T-cell (primary cell): ENCODE data around the gene CDK9. TPM values are rescaled to one million over a fixed set of nuclear protein-coding genes. Genes with fewer than 3 reads are reported as not detected.

Experiments used
- ATAC-seq, 4 experiments: fragments of 200-7000 bp in 3 of 4; fragments of 150-1000 bp in 1 of 4; cut with Tn5 transposase; replicated peaks in 1 of 4; 1 replicate in 3 of 4; 2 replicates in 1 of 4; pipeline ENCODE4 v1.10.0; 2021; ENCODE audit warnings: moderate library complexity in 3 of 4, mild to moderate bottlenecking in 2 of 4, moderate number of reproducible peaks in 1 of 4
- CTCF ChIA-PET, 2 donors: fragments of 300-600 bp; sonication (Branson Sonifier 250); formaldehyde crosslinking; loops; one replicate each; lab custom pipeline; 2022; ENCODE audit warnings: antibody characterized with exemption in 2 of 2; lab: Charles Lee
- POLR2A ChIA-PET, 2 donors: fragments of 300-600 bp; sonication (Branson Sonifier 250); formaldehyde crosslinking; loops; one replicate each; lab custom pipeline; 2022; ENCODE audit warnings: antibody characterized with exemption in 2 of 2; lab: Charles Lee
- DNase-seq, 35 experiments: peaks; one replicate each; pipeline versions ENCODE4 v3.0.0 to v3.0.0-alpha.2; 2013 to 2023
- H3K27ac ChIP-seq: one replicate; pipeline ENCODE4 v1.5.1; 2013; ENCODE audit warnings: low read length
- H3K27me3 ChIP-seq, 2 experiments: replicated peaks in 1 of 2; 1 replicate in 1 of 2; 2 replicates in 1 of 2; pipeline versions ENCODE4 v1.6.1 to v1.7.0; 2013; ENCODE audit warnings: low read length in 1 of 2, mixed read lengths in 1 of 2; ENCODE audit not compliant: control insufficient read depth in 2 of 2, insufficient read depth in 2 of 2; ENCODE audit errors: extremely low read depth in 1 of 2
- H3K36me3 ChIP-seq, 2 donors: 1 replicate in 1 of 2; 2 replicates in 1 of 2; pipeline versions ENCODE4 v1.6.1 to v1.7.0; 2013; ENCODE audit warnings: low read length in 1 of 2; ENCODE audit not compliant: control insufficient read depth in 2 of 2, insufficient read depth in 1 of 2; ENCODE audit errors: extremely low read depth in 1 of 2
- H3K4me1 ChIP-seq, 2 experiments: 1 replicate in 1 of 2; 2 replicates in 1 of 2; pipeline versions ENCODE4 v1.6.1 to v1.7.0; 2013; ENCODE audit warnings: low read length in 2 of 2, mixed read lengths in 1 of 2; ENCODE audit not compliant: insufficient read depth in 2 of 2, control insufficient read depth in 1 of 2; ENCODE audit errors: extremely low read depth in 1 of 2
- H3K4me3 ChIP-seq, 2 donors: 1 replicate in 1 of 2; 2 replicates in 1 of 2; pipeline versions ENCODE4 v1.5.1 to v1.7.0; 2013; ENCODE audit warnings: mild to moderate bottlenecking in 2 of 2, low read length in 1 of 2, moderate library complexity in 1 of 2; ENCODE audit not compliant: control insufficient read depth in 1 of 2; ENCODE audit errors: extremely low read depth in 1 of 2
- H3K9me3 ChIP-seq: 2 replicates; pipeline ENCODE4 v1.7.0; 2013
- H3K27ac Mint-ChIP-seq, 2 donors: one replicate each; pipeline ENCODE4 v1.8.0; 2020 to 2021; ENCODE audit warnings: mild to moderate bottlenecking in 2 of 2, mixed read lengths in 2 of 2
- H3K27me3 Mint-ChIP-seq, 2 donors: one replicate each; pipeline ENCODE4 v1.8.0; 2021 to 2022; ENCODE audit warnings: mixed read lengths in 2 of 2
- H3K36me3 Mint-ChIP-seq: one replicate; pipeline ENCODE4 v1.8.0; 2021; ENCODE audit warnings: mixed read lengths
- H3K4me1 Mint-ChIP-seq, 3 donors: one replicate each; pipeline ENCODE4 v1.8.0; 2020 to 2022; ENCODE audit warnings: mixed read lengths in 3 of 3, mild to moderate bottlenecking in 1 of 3
- H3K4me3 Mint-ChIP-seq, 3 donors: one replicate each; pipeline ENCODE4 v1.8.0; 2020 to 2022; ENCODE audit warnings: mild to moderate bottlenecking in 3 of 3, mixed read lengths in 3 of 3, moderate library complexity in 3 of 3
- H3K9me3 Mint-ChIP-seq, 3 donors: one replicate each; pipeline ENCODE4 v1.8.0; 2020 to 2022; ENCODE audit warnings: mixed read lengths in 3 of 3
- WGBS: methylation state at CpG from one replicate; pipeline ENCODE4 v1.1.5; 2013; ENCODE audit warnings: missing lambda C conversion rate; ENCODE audit not compliant: insufficient coverage; 5-methylcytosine and 5-hydroxymethylcytosine counted together
- total RNA-seq, 35 experiments: library from RNA in 6 of 35; stranded (reverse) in 6 of 35; fragments of 120-200 nt in 1 of 35; gene quantifications; one replicate each; pipeline versions ENCODE4 v1.2.1 to v1.2.4 and lab custom pipeline; 2013 to 2026

Gene CDK9
- total RNA-seq, 5 donors from 2014 or later (not counting 1 experiment from before 2014, with no cell fraction given), result 108 to 159 (median 147) TPM

GRCh38 chr9:127813686-127814226 lies 27.9 kb downstream of the CDK9 start:
- Mint-ChIP-seq H3K36me3 (peaks cover 29% of the 10 kb centered on the region), H3K4me1 (no peaks in the 10 kb centered on the region), H3K4me3 (no peak overlapping the region), H3K27ac (no peak overlapping the region), H3K27me3 (no peaks in the 10 kb centered on the region), H3K9me3 (no peaks in the 10 kb centered on the region)
- no peak for ATAC-seq
- no peaks in the 10 kb centered on the region for H3K27me3 ChIP-seq
- H3K9me3 ChIP-seq, result no peaks in the 10 kb centered on the region
- H3K4me3 ChIP-seq, result no peak overlapping the region
- ChIA-PET POLR2A (no interaction called here), CTCF (no interaction called here)
- WGBS, result 96% methylated on average over 3 of the region's 9 CpGs
- H3K4me1 ChIP-seq, result no peaks in the 10 kb centered on the region
- DNase-seq, result no peak
- peaks cover 39 to 69% of the 10 kb centered on the region in 2 donors for H3K36me3 ChIP-seq
- H3K27ac ChIP-seq, result no peak overlapping the region

GRCh38 chr9:127814619-127815511 lies 29.0 kb downstream of the CDK9 start:
- Histone ChIP-seq H3K36me3 (peaks cover 40 to 66% of the 10 kb centered on the region in 2 donors), H3K9me3 (no peaks in the 10 kb centered on the region), H3K27me3 (no peaks in the 10 kb centered on the region), H3K27ac (no peak overlapping the region), H3K4me1 (no peaks in the 10 kb centered on the region), H3K4me3 (no peak overlapping the region)
- peaks cover 27% of the 10 kb centered on the region for H3K36me3 Mint-ChIP-seq
- no peak overlapping the region for H3K4me3 Mint-ChIP-seq
- POLR2A ChIA-PET, result no interaction called here
- H3K9me3 Mint-ChIP-seq, result no peaks in the 10 kb centered on the region
- no peaks in the 10 kb centered on the region for H3K27me3 Mint-ChIP-seq
- DNase-seq, result no peak
- CTCF ChIA-PET, result no interaction called here
- no peak for ATAC-seq
- H3K4me1 Mint-ChIP-seq, result no peaks in the 10 kb centered on the region
- no peak overlapping the region for H3K27ac Mint-ChIP-seq
- WGBS, result 99% methylated on average over 9 of the region's 11 CpGs

- ChIA-PET CTCF (no interaction called here), POLR2A (no interaction called here)
- Mint-ChIP-seq H3K4me3 (no peak overlapping the region), H3K4me1 (no peaks in the 10 kb centered on the region), H3K27me3 (no peaks in the 10 kb centered on the region), H3K9me3 (no peaks in the 10 kb centered on the region), H3K36me3 (peaks cover 23% of the 10 kb centered on the region), H3K27ac (no peak overlapping the region)
- Histone ChIP-seq H3K4me1 (no peaks in the 10 kb centered on the region), H3K27me3 (no peaks in the 10 kb centered on the region), H3K9me3 (no peaks in the 10 kb centered on the region), H3K27ac (no peak overlapping the region), H3K4me3 (no peak overlapping the region), H3K36me3 (peaks cover 40 to 58% of the 10 kb centered on the region in 2 donors)
- DNase-seq, result no peak
- WGBS, result 95% methylated on average over 24 of the region's 33 CpGs
- ATAC-seq, result no peak
Observed at GRCh38 chr9:127815512-127816361, 29.9 kb downstream of the CDK9 start.

DNA sequence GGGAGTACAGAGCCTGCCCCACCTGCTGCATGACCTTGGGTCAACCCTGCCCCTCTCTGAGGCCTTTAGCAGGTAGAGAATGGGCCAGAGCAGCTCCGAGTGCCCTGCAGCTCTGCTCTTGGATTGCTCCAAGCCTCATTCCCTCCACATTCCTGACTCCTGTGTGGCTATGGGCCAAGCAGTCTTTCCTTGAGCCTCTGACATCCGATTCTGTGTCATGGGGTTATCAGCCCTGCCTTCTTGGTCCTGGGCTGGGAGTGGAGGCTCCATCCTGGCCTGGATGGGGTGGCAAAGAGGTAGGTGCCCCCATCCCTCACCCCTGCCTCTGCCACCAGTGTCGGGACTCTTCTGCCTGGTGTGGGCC lies 30.5 kb downstream of the CDK9 start:
- H3K27me3 ChIP-seq, result no peaks in the 10 kb centered on the region
- no peaks in the 10 kb centered on the region for H3K4me1 Mint-ChIP-seq
- no peaks in the 10 kb centered on the region for H3K9me3 ChIP-seq
- H3K9me3 Mint-ChIP-seq, result no peaks in the 10 kb centered on the region
- CTCF ChIA-PET, result no interaction called here
- H3K27me3 Mint-ChIP-seq, result no peaks in the 10 kb centered on the region
- DNase-seq (no peak), ATAC-seq (no peak)
- no peak overlapping the region for H3K27ac ChIP-seq
- POLR2A ChIA-PET, result no interaction called here
- WGBS, result no CpG with 5 or more reads among the region's 3 CpGs
- H3K36me3 ChIP-seq, result peaks cover 40 to 55% of the 10 kb centered on the region in 2 donors
- no peak overlapping the region for H3K27ac Mint-ChIP-seq
- no peak overlapping the region for H3K4me3 ChIP-seq
- no peaks in the 10 kb centered on the region for H3K4me1 ChIP-seq
- no peak overlapping the region for H3K4me3 Mint-ChIP-seq
- peaks cover 23% of the 10 kb centered on the region for H3K36me3 Mint-ChIP-seq

DNA sequence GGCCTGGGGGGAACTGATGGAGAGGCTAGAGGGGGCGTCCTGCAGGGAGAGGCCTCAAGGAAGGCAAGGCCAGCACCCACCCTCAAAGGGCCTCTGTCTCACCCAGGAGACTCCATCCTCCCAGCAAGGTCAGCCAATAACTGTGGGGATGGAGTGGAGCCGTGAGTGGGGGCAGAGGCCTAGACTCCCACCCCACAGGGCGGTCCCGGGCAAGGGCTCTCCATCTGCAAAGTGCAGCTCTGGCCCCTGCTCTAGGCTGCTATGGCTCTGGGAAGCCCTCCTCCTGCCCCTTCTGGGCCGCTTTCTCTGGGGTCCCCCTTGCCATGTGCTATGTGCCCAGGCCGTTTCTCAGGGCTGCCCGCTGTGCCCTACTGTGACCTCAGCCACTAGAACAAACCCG lies 30.9 kb downstream of the CDK9 start:
- no peak overlapping the region for H3K27ac ChIP-seq
- Mint-ChIP-seq H3K4me1 (no peaks in the 10 kb centered on the region), H3K4me3 (no peak overlapping the region), H3K27ac (peak overlapping the region in 1 of 2 donors; percentile 64), H3K9me3 (no peaks in the 10 kb centered on the region), H3K27me3 (no peaks in the 10 kb centered on the region), H3K36me3 (peaks cover 22% of the 10 kb centered on the region)
- H3K4me3 ChIP-seq, result no peak overlapping the region
- ChIA-PET CTCF (no interaction called here), POLR2A (no interaction called here)
- H3K36me3 ChIP-seq, result peaks cover 40 to 52% of the 10 kb centered on the region in 2 donors
- H3K27me3 ChIP-seq, result no peaks in the 10 kb centered on the region
- WGBS, result 97% methylated on average over 6 of the region's 8 CpGs
- no peak for ATAC-seq
- no peaks in the 10 kb centered on the region for H3K4me1 ChIP-seq
- H3K9me3 ChIP-seq, result no peaks in the 10 kb centered on the region
- no peak for DNase-seq

GRCh38 chr9:127817881-127818434 lies 32.1 kb downstream of the CDK9 start:
- Histone ChIP-seq H3K9me3 (no peaks in the 10 kb centered on the region), H3K27me3 (no peaks in the 10 kb centered on the region), H3K4me1 (no peaks in the 10 kb centered on the region), H3K27ac (no peak overlapping the region), H3K4me3 (no peak overlapping the region), H3K36me3 (peaks cover 33 to 41% of the 10 kb centered on the region in 2 donors)
- peaks cover 15% of the 10 kb centered on the region for H3K36me3 Mint-ChIP-seq
- H3K4me1 Mint-ChIP-seq, result no peaks in the 10 kb centered on the region
- ChIA-PET CTCF (no interaction called here), POLR2A (no interaction called here)
- H3K4me3 Mint-ChIP-seq, result no peak overlapping the region
- WGBS, result 93% methylated on average over 15 of the region's 17 CpGs
- DNase-seq, result no peak
- peak overlapping the region; percentile 23 to 36 for H3K27ac Mint-ChIP-seq
- no peaks in the 10 kb centered on the region for H3K27me3 Mint-ChIP-seq
- no peaks in the 10 kb centered on the region for H3K9me3 Mint-ChIP-seq
- peak in 1 of 4 experiments; percentile 25 for ATAC-seq
